ENCODE data around the gene ZNF324. TPM values are rescaled to one million over a fixed set of nuclear protein-coding genes. Genes with fewer than 3 reads are reported as not detected.

Gene ZNF324
- total and polyA plus RNA-seq, 2 of the 13 experiments (the other 11 are each of a cell fraction or from before 2014, with no cell fraction given), result 1.1 to 4.7 TPM

GRCh38 chr19:58499021-58499927 is 32.4 kb downstream of the ZNF324 start (continued):
- TF ChIP-seq ZNF567 (CRISPR knock-in tag; IDR thresholded peaks at IDR 0.05; ENCODE audit: borderline replicate concordance) (peak; percentile 25; the same call in 1 of the 2 replicates), ZNF142 (CRISPR knock-in tag; IDR thresholded peaks at IDR 0.05) (no peak), THAP7 (CRISPR knock-in tag; IDR thresholded peaks at IDR 0.05) (peak; percentile 83), ZNF704 (CRISPR knock-in tag; IDR thresholded peaks at IDR 0.05; ENCODE audit: borderline replicate concordance) (0 out of 2 replicates have a peak, but pooled peaks have one; percentile 63), ZNF496 (CRISPR knock-in tag; IDR thresholded peaks at IDR 0.05; ENCODE audit: insufficient replicate concordance) (no peak), POLR2AphosphoS5 (IDR thresholded peaks at IDR 0.05; ENCODE audit: low read depth, low read length) (peak; percentile 56), ZNF407 (CRISPR knock-in tag; IDR thresholded peaks at IDR 0.05; ENCODE audit: not compliant biosample characterization) (no peak), ZNF580 (CRISPR knock-in tag; IDR thresholded peaks at IDR 0.05; ENCODE audit: borderline replicate concordance, low read depth) (peak; percentile 73), MAFK (conservative IDR thresholded peaks at IDR 0.05 in 1 of 2, IDR thresholded peaks at IDR 0.05 in 1 of 2; ENCODE audit: low read length in 2 of 2) (no peak), ZBTB1 (CRISPR knock-in tag; IDR thresholded peaks at IDR 0.05; ENCODE audit: borderline replicate concordance) (no peak)
